ENCODE measurements around the gene SPOP.
"Not testable (repeated sequence)": the region's sequence is repeated elsewhere in the genome, so short reads cannot be mapped to it uniquely, and the experiment has no call there.

SPOP gene

DNA sequence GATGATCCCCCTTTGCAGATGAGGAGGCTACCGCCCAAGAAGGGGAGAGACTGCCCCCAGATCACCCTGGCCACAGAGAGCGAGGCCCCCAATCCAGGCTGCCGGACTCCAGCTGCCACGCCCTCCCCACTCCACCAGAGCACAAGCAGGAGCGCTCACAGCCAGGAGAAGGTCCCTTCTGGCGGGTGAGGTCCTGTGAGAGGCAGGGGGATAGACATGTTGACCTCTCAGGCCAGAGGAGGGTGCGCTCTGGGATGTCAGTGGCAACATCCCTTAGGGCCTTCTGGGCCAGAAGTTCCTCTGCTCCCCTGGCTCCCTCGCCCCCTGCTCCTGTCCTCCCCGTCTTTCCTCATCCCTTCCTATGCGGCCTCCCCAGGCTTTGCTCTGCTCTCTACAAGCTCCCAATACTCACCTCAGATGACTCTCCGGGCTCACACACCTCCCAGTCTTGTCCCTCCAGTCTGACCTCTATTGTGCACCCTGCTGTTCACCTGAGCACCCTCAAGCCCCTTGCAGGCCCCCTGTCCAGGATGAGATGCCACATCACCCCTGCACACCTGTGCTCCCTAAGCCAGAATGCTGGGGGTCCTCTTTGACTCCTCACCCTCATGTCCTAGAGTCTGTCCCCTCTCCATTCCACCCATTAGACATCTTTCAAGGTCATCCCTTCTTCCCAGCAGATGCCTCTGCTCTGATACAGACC is 107.2 kb downstream of the SPOP start:
- FAIRE-seq, result no peak

DNA sequence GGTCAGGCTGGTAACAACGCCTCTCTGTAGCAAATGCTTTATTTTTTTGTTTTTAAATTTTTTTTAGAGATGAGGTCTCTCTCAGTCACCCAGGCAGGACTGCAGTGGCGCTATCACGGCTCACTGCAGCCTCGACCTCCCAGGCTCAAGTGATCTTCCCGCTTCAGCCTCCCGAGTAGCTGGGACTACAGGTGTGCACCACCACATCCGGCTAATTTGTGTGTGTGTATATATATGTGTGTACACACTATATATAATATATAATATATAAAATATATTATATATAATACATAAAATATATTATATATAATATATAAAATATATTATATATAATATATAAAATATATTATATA is 109.2 kb downstream of the SPOP start:
- not testable (repeated sequence) for FAIRE-seq

DNA sequence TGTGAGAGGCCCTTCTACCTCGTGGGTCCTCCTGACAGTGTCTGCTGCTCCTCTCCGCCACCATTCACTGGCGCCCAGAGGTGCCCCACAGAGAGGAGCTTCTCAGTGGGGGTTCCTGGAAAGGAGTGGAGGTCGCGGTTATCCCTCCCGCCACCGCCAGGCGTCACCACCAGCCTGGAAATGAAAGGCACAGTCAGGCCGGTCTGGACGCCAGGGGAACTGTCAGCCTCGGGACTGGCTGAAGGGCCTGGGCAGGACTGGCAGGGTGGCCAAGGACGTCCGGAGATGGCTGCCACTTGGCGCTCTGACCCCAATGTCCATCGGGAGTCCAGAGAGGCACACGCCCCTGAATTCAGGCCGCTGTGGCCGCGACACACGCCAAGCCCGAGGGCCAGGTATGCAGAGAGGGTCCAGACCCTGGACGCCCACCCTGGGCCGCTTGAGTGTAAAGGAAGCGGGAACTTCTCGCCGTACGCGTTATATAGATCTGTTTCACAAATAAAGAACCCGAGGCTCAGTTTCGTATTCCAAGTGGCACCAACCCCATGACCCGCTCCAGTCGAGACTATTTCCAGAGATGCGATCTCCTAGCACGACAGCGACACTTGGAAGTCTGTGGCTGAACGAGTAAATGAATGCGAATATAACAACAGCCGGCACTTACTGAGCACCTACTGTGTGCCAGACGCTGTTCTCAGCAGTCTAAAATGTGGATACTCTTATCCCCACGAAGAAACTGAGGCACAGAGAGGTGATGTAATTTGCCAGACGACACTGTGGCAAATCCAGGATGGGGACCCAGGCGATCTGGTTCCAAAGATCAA is 109.8 kb downstream of the SPOP start:
- no peak for FAIRE-seq

DNA sequence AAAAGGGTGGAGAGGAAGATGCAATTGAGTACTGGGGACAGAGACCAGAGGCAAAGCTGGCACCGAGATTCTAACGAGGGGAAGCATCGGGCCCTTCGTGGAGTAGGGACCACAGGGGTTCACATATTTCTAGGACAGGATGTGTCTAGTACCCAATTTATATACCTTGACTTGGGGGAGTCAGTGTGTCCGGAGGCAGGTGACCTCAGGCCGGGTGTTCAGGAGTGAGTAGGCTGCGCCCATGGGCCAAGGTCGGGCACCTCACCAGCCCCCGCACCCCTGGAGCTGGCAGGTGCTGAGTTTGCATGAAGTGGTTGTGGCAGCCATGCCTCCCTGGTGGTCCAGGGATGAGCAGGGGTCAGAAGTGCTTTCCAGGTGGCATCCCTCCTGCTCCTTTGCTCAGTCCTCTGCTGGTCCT is 110.8 kb downstream of the SPOP start:
- no peak for FAIRE-seq

DNA sequence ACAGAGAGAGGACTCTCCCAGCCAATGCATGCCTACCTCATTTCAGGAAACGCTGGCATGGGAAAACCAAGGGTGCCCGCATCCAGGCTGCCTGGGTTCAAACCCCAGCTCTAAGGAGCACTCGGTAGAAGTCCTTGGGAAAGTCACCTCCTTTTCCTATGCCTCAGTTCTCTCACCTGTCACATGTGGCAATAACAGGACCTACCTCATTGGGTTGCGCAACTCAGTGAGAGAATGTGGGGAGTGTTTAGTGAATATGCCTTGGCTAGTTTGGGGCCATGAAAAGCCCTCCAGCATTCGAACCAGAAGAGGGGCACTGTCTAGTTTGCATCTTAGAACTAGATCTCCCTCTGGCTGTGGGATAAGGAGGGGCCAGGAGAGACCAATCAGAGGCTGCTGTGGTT is 111.2 kb downstream of the SPOP start:
- FAIRE-seq, result no peak

DNA sequence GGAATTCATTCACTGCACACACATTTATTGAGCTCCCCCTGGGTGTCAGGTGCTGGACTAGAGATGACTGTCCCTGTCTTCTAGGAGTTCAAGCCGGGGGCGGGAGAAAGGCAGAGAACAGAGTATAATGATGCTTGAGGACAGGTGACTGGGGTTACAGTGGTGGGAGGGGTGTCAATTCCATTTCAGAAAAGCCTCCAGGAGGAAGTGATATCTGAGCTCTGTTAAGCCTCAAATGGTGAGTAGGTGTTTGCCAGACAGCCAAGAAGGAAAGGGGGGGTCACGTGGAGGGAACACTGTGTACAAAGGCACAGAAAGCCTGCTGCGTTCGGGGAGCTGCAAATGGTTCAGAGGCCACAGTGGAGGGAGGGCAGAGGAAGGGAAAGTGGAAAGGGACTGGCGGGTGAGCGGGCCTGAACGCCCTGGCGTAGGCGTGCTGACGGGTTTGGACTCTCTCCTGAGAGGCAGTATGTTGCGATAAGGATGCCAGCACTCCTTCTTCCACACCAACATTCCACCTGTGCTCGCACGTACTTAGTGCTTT is 111.9 kb downstream of the SPOP start:
- FAIRE-seq, result no peak

DNA sequence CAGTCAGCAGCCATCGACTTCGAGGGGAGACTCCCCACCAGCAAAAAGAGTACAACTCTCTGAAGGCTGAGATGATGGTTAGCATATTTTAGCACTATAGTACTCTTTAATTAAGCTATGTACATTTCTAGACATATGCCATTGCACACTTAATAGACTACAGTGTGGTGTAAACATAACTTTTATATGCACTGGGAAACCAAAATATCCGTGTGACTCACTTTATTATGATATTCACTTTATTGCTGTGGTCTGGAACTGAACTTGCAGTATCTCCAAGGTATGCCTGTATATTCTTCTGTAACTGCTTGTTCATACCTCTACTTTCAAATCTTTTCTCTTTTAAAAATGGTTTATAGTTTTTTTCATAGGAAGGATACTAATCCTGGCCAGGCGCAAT is 113.3 kb downstream of the SPOP start:
- FAIRE-seq, result no peak

DNA sequence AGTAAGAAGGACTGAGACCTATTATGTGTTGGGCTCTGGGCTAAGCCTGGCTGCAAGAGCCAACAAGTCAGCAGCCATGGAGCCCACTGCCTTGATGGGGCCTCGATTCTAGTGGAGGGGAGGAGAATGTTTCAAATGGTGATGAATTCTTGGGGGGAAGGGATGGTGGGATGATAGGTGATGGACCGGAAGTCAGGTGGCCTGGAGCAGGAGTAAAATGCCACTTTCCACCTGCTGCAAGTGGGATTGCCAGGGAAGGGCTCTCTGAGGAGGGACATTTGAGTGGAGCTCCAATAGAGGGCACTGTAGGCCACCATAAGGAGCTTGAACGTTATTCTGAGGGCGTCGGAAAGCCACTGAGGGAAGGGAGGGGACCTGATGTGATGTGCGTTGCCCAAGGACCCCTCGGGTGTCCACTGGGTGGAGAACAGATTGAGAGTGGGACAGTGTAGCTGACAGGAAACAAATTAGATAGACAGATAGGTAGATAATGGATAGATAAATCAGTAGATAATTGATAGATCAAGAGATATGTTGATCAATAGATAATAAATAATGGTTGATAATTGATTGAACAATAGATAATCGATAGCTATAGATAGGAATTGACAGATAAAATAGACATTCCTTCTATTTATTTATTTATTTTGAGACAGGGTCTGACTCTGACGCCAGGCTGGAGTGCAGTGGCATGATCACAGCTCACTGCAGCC is 120.4 kb downstream of the SPOP start:
- no peak for FAIRE-seq

DNA sequence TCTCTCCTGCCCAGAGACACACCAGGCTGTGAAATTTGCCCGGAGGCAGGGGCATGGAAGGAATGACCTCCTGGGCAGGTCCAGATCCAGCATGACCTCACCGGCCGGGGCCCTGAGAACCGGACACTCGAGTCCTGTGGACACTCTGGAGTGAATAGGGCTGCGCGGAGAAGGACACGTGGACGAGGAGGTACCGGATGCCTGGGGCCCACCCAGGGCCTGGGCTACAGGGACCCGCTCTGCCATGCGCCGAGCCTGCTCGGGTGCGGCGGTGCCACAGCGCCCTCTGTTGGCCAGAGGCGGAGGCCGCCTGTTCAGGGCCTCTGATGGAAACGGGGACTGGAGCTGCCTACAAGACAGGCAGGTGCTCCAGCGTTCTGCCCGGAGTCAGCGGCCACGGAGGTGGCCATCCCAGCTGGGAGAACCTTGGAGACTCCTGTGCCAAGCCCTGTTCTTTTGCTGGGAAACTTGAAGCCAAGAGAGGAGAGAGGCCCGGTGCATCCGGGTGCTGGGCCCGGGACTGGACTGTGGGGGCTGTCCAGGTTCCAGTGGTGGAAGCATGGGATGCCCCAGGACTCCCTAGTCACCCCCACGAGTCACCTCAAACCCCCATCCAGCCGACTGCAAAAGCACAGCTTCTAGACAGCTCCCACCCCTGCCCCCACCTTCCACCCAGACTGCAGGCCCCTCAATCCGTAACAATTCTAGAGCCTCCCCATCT is 121.5 kb downstream of the SPOP start:
- no peak for FAIRE-seq

DNA sequence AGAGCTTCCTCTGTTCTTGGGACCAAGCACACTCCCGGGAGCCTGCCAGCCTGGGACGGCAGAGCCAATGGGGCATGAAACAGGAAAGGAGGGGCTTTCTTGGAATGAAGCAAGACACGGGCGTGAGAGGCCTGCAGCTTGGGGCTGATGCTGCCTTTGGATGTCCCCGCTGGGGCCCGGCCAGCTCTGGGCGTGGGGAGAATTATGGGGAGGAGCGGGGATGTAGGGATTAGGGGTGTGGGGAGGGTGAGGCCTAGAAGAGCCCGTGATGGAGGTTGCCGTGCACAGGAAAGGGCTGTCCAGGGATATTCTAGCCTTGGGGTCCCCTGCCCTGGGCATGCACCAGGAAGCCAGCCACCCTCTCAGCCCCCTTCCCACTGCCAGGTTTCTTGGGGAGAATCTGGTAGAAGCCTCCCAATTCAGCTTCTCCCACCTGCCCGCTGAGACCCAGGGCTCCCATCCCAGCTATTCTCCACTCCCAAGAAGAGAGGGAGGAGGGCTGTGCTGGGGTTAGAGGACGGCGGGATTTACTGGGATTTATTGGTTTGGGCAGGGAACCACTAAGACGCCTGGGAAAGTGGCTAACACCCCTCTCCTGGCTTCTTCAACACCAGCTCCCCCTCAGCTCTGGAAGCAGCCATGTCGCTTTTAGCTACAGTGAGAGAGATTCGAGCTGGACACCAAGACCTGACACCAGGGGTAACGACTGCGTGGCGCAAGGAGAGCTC is 122.2 kb downstream of the SPOP start:
- no peak for FAIRE-seq

DNA sequence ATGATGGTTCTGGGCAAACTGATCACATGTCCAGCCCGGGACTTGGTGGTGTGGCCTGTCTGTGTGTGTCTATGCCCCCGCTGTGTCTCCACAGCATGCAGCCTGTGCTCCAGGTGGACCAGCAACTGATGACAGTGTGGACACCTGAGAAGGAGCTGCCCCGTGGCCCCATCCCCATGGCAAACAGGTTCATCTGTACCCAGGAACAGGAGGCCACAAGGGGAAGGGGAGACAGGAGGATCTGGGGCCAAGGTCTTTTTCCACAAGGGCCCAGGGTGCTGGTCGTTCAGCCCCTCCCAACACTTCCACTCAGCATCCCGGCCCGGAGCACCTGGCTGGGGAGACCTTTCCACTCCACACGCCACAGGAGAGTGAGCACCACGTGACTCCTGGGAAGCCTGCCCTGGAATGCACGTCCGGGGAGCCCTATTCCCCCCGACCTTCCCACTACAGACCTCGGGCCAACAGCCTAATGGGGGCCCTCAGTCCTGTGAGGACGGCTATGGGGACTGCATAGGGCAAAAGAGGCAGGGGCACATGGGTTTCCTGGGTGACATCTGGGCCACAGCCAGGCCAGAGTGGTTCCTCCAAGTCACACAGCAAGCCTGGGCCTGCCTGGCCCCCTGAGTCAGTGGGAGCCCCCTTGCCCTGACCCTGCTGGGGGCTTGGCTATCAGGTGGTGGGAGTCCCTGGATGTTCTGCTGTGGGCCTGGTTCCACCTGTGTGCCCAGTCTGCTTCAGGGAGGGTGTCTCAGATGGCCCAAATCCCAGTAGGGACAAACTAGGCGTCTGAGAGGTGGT is 123.0 kb downstream of the SPOP start:
- no peak for FAIRE-seq

DNA sequence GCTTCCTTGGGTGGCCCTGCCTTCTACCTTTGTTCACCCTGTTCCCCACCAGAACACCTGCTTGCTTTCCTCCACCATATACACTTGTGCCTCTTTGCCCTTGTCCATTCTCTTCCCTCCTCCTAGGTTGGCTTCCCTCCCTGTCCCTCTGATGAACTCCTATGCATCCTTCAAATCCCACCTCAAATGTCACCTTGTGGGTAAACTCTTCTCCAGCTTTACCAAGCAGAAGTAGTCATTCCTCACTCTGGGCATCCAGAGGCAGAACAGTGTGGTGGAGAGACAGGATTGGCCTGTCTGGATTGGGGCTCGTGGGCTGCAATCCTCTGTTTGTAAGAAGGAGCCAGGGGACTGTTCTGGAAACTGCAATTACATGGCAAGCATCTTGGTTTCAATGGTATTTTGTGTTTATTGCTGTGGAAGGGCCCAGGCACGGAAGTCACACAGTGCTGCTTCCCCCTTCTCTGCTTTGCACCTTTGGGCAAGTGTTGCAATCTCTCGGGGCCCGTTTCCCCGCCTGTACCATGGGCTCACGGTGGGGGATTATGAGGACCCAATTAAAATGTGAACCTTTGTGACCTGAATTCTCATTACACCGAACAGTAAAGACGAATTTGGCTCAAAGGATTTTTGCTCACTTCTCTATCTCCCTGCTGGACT is 124.1 kb downstream of the SPOP start:
- no peak for FAIRE-seq

DNA sequence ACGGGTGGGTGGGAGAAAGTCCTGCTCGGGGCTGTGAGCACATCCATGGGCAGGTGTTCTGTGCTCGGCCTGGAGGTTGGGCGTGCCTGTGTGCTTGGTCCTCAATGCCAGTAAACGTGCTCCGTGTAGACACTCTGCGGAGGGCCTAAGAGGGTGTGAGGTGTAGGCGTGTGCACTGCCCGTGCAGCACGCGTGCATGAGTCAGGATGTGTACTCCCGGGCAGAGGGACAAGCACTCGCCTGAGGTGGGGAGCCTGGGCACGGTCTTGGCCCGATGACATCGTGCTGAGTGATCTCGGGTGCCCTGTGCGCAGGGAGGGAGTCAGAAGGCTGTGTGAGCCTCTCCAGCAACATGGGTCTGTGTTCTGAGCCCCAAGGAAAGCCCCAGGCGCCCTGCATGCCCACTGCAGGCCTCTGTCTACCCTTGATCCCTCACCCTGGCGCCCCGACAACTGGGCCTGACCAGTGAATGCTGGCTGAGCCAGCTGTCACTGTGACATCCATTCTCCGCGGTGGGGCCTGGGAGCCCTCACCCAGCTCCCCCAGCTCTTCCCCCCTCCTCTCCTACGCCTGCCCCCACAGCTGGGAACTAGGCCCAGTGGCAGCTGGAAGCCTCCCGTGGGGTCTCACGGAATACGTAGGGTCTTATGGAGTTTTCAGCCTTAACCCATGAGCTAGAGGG is 125.7 kb downstream of the SPOP start:
- no peak for FAIRE-seq

DNA sequence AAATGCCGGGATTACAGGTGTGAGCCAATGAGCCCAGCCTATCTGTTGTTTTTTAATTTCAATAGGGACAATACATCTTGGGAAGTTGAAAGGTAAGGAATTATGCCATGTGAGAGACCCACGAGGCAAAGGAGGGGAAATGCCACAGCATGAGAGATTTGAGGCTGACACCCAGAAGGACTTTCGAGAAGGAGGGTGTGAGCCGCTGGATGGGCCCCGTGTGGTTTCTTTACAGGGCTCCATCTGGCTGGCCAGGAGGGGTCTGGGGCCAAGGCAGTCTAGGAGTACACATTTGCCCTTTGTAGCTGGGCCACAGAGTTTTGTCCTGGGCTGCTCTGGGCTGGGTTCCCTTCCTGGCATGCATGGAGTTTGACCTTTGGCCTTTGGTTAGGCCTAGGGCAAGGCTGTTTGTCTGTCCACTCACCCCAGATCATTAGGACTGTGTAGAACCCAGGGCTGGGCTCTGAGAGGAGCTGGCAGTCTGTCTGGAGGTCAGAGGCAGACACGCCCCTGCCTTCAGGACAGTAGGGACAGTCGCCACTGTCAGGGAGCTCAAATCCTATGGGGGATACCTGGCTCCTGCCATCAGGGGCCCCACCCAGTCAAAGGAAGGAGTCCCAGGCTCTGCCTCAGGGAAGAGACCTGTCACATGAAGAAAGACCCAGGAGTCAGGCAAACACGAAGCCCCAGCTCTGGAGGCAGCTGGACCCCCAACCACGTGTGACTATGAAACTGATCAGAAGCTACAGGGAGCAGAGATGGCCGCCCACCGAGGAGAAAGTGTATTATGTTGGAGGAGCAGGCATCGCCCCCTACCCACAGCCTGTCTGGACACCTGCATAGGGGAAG is 126.5 kb downstream of the SPOP start:
- FAIRE-seq, result no peak

DNA sequence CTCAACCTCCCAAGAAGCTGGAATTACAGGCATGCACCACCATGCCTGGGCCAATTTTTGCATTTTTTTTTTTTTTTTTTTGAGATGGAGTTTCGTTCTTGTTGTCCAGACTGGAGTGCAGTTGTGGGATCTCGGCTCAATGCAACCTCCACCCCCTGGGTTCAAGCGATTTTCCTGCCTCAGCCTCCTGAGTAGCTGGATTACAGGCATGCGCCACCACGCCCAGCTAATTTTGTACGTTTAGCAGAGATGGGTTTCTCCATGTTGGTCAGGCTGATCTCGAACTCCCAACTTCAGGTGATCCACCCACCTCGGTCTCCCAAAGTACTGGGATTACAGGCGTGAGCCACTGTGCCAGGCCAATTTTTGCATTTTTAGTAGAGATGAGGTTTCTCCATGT is 127.1 kb downstream of the SPOP start:
- FAIRE-seq, result not testable (repeated sequence)

DNA sequence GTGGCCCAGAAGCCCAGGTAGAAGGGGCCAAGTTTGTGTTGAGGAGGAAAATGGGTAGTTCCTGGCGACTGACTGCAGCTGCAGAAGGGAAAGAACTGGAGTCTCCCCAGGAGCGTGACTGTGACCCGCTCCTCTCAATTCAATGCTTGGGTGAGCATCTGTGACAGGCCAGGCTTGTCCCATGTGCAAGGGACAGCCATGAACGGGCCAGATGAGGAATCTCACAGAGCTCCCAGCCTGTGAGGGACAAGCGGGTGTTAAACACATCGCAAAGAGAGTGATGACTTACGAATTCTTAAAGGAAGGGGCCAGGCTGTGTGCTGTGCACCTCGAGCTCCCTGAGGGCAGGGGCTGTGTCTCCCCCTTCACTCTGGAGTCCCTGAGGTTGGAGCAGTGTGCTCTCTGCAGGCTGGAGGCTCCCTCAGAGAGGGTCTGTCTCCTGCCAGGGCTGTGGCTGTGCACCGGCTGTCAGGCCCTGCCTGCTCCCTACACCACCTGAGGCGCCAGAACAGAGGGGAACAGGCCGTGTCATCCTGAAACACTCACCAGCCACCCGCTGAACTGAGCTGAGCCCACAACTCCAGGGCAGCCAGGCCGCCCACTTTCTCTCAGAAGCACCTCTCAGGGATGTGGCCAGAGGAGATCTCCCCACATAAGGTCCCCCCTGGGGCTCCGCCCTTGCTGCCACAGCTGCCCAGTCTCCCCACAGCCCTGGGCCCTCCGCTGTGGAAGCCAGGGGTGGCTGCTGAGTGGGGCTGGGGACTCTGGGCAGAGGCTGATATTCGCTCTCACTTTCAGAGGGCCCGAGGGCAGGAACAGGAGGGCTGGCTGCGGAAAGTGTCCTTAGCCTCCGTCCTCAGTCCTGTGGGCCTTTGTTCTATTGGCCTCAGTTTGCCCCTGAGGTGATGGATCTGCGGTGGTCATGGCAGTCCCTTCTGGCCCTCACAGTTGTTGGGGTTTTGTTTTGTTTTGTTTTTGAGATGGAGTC is 127.9 kb downstream of the SPOP start:
- FAIRE-seq, result no peak

DNA sequence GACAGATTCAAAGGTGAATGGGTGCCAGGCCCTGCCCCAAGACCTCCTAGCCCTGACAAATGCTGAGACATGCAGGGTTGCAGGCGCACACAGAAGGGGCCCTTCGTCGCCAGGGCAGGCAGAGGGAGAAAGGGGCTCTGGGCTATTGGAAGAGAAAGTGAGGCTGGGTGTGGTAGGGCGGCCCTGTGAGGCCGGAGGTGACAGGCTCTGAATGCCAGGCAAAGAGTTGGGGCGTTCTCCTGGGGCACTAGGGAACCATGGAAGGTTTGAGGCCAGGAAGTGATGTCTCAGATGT is 128.6 kb downstream of the SPOP start:
- FAIRE-seq, result no peak

Measured in endometrium (tissue), 2 donors.